NCI-H446 (cell line): ENCODE measurements around the gene GJB2.
"Not testable (repeated sequence)": the region's sequence is repeated elsewhere in the genome, so short reads cannot be mapped to it uniquely, and the experiment has no call there.

ENCODE experiments used
- DNase-seq, 2 experiments: peaks; one replicate each; lab custom pipeline; 2025; lab: John Stamatoyannopoulos, UW

Gene GJB2

DNA sequence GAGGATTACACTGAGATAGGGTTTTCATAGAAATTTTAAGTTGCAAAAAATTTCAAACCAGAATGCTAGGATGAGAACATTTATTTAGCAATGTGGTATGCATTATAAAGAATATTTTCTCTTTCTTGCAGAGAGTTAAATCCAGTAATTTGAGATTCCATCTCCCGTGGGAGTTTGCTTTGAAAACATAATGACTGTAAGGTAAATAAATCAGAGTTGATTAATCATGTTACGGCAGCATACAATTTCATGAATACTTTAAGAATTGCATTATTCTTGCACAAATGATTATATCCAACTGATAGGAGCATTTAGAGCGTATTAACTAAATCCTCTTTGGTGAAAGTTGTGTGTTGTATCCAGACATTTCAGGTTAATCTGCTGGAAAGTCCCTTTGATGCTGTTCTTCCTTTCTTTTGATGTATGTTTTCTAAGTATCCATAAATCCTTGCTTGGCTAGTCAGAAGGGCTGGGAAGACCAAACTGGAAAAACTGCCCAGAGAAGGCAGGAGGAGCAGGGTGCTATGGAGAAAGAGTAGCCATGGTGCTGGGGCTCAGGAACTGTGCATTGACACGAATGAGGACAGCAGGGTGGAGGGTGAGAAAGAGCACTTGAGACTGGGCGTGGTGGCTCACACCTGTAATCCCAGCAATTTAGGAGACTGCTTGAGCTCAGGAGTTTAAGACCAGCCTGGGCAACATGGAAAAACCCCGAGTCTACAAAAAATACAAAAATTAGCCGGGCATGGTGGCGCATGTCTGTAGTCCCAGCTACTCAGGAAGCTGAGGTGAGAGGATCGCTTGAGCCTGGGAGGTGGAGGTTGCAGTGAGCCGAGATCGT is 27.1 kb downstream of the GJB2 start:
- DNase-seq, result no peak

DNA sequence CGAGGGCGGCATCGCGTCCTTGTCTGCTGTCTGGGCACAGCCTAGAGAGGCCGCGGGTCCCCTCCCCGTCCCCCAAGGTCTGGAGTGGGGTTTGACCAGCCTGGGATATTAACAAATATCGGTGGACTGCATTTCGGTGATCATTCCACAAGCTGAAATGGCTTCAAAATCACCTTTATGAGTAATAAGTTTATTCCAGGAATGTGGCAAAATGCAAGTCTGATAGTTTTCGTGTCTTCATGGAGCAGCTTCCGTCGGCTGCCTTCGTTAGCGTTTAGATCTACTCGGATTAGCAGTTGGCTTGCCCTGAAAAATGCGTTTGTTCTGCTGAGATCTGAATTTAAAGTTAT is 30.8 kb downstream of the GJB2 start:
- no peak for DNase-seq

DNA sequence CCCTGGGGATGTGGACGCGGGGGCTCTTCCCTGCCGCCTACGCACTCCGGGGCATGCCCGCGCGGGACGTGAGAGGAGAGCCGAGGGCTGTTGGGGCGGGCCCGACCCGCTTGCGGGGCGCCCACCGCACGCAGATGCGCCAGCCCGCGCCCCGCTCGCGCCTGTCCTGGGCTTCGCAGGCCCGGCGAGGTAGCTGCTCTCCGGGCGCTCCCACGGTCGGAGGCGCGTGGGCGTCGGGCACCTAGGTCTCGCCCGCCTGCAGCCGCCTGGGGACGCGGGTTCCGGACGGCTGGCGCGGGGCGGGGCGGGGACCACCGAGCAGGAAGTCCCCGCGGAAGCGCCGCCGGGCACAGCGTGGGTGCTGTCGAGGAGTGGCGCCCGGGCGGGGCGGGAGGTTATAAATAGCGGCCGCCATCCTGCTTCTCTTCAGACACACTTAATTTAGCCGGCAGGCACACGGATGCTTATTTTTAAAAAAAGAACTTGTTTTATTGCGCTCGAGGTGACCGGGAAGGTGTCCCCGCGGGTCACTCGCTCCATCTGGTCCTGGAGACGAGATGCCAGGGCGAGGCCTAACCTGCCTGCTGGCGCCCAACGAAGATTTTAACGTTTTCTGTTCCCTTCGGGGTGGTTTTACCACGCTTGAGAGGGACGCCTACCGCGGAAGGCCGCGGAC is 31.3 kb downstream of the GJB2 start:
- no peak for DNase-seq

- no peak for DNase-seq
Measured at GRCh38 chr13:20160306-20161274, 32.1 kb downstream of the GJB2 start, which contains the start of gene GJA3. GJA3 (minus strand) TSS chr13:20161052; CDS start chr13:20143288, 17,764 bp downstream.

DNA sequence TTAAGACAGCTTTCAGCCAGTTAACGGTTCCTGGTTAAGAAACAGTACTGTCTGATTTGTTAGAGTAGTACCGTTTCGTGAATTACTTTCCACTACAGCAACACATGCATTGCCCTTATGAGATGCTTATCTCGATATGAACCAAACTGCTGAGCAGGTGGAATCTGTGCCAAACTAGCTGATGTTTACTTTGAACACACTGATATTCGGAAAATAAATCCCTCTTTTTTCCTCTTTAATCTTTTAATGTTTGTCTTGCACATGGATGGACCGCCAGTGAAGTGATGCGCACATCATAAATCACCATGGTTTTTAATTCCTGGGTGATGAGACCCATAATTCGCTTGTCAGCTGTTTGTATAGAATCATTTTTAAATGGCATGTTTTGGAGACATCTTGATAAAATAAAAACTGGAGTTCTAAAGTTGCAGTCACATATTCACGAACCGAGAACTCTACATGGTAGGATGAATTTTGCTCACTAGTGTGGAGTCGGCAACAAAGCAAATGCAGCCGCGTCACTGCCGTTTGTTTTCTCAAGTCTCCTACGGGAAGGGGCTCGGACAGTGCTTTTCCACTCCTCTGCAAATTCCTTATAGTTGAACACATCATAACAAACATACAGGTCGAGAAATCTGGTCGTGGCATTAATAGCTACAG is 33.0 kb downstream of the GJB2 start:
- DNase-seq, result no peak

- no peak for DNase-seq
Measured at GRCh38 chr13:20157151-20157796, 35.5 kb downstream of the GJB2 start.

GRCh38 chr13:20156702-20157101 is 36.0 kb downstream of the GJB2 start:
- no peak for DNase-seq

DNA sequence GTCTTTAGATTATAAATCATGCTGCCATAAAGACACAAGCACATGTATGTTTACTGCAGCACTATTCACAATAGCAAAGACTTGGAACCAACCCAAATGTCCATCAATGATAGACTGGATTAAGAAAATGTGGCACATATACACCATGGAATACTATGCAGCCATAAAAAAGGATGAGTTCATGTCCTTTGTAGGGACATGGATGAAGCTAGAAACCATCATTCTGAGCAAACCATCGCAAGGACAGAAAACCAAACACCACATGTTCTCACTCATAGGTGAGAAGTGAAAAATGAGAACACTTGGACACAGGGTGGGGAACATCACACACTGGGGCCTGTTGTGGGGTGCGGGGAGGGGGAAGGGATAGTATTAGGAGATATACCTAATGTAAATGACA is 39.4 kb downstream of the GJB2 start:
- not testable (repeated sequence) for DNase-seq

DNA sequence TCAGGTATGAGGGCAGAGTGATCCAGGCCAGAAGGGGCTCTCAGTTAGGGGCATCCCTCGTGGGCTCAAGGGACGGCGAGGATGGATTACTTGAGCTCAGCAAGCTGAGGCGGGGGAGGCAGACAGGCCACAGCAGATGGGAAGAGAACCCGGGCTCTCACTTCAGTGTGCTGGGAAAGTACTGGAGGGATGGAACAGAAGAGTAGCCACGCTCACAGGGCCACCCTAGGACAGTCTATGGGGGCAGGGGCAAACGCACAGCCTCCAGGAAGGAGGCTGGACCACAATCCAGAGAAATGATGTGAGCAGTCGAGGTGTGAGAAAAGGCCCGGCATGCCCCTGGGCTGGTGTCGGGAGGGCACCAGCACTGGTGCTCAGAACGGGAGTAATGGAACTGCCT is 41.1 kb downstream of the GJB2 start:
- DNase-seq, result no peak

DNA sequence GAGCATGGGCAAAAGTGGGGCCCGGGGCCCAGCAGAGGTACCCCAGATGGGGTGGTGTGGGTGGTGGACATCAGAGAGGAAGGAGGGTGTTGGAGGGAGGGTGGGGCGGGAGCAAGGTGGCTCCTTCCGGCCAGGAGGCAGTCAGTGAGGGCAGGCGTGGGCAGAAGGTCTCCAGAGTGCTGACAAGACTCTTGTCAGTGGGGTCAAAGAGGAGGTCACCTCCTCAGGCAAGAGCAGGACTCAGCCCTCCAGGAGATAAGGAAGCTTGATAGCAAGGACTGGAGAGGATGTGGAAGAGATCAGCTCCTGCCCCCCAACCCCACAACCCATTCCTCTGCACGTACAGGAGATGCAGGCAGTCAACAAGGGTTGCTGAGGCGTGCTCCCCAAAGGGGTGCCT is 41.7 kb downstream of the GJB2 start:
- no peak for DNase-seq

GRCh38 chr13:20150561-20150960 is 42.2 kb downstream of the GJB2 start:
- no peak for DNase-seq

DNA sequence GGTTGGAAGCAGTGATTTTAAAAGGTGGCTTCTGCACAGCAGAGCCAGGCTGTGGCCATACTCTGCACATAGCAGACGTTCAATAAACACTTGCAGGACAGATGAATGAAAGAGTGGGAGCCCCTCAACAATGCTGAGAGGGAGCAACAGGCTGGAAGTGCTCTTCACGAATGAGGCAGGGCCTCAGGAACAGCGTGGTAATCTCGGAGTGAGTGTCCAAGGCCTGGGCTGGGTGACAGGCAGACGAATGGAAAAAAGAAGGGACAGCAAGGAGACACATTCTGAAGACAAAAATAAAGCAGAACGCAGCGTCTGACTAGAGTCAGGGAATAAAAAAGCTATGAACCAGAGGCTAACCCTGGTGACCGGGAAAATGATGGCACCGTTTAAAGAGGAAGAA is 43.0 kb downstream of the GJB2 start:
- DNase-seq, result no peak

DNA sequence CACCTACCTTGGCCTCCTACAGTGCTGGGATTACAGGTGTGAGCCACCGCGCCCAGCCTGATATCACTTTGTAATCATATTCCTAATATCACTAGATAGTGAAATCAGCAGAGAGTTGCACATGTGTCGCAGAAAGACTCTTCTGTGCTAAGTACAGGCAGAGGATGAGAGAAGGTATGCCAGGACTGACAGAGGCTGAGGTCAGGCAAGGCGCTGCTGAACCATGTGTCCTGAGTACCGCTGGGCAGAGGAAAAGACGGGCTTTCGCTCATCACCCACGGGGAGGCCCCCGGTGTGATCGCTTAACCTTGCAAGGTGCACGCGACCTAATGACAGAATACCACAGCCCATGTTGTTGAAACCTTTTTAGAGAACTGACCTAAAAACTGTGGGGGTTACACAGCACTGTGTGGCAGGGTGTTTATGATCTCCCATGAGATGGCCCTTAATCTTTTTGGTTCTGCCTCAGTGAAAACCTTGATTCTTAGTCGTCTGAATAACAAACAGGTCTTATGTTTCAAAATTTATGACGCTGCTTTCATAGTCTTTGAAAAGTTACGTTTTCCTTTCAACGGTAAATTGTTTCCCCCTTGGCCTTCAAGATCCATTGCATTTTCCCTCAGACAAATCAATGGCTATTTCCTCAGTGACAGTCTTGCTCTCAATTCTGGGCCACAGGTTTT is 44.1 kb downstream of the GJB2 start:
- DNase-seq, result no peak

- no peak for DNase-seq
Measured at GRCh38 chr13:20146381-20146780, 46.4 kb downstream of the GJB2 start.

DNA sequence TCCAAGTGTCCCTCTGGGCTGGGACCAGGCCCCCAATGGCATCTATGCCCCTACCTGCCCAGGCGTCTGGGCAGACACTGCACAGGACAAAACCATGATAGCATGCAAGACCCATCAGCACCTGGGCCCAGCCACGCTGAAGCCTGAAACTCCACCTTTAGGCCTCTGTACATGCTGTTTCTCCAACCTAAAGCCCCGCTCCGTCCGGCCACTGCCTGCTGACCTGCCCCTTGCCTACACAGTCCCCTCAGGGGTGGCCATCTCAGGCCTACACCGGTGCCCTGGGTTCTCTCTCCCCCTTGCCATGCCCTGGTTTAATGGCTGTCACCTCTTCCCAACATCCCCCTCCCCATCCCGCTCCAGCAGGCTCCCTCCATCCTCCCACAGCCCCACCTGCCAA is 47.2 kb downstream of the GJB2 start:
- no peak for DNase-seq

- DNase-seq, result no peak
Measured at GRCh38 chr13:20144141-20144850, 48.4 kb downstream of the GJB2 start.

GRCh38 chr13:20142927-20143480 is 49.7 kb downstream of the GJB2 start:
- DNase-seq, result no peak

DNA sequence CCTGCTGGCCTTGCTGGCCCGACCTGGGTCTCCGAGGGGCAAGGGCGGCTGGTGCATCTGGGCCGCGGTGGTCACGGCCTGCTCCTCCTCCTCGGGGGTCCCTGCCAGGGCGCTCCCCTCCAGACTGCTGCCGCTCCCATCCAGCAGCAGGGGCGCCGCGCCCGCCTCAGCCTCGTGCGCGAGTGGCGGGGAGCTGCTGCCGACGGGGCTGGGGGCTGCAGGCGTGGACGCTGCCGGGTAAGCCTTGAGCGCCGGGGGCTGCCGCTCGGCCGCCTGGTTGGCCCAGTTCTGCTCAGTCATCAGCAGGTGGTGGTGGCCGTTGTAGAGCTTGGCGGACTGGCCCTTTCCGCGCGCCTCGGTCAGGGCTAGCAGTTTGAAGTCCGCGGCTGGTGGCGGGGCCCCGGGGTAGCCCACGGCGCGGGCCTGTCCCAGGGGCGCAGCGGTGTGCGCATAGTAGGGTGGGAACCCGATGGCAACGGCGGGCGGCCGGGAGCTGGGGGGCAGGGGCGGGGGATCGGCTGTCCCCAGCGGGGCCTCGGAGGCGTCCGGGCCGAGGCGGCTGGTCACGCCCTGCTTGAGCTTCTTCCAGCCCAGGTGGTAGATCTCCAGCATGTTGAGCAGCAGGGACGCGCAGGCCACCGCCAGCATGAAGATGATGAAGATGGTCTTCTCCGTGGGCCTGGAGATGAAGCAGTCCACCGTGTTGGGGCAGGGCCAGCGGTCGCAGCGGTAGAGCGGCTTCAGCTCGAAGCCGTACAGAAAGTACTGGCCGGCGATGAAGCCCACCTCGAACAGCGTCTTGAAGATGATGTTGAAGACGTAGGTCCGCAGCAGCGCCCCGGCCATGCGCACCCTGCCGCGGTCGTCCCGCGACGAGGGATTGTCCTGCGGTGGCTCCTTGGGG is 50.5 kb downstream of the GJB2 start:
- no peak for DNase-seq
